BJ (cell line): ENCODE measurements around the gene S100A16. TPM values are rescaled to one million over a fixed set of nuclear protein-coding genes. Genes with fewer than 3 reads are reported as not detected.

Experiments used
- CTCF ChIA-PET: fragments of 350-600 bp; formaldehyde crosslinking; extraction: SDS; loops from one replicate; lab custom pipeline; 2021; ENCODE audit warnings: antibody characterized with exemption, inconsistent platforms; lab: Yijun Ruan, JAX
- POLR2A ChIA-PET: fragments of 300-600 bp; sonication (Branson Sonifier 250); formaldehyde crosslinking; extraction: SDS; loops from one replicate; lab custom pipeline; 2021; ENCODE audit warnings: antibody characterized with exemption; lab: Charles Lee
- DNase-seq: peaks from one replicate; pipeline ENCODE4 v3.0.0-alpha.2; 2011; ENCODE audit warnings: low read depth
- H3K27me3 ChIP-seq: 2 replicates; pipeline ENCODE4 v1.6.0; 2011; ENCODE audit warnings: low read length; ENCODE audit not compliant: control insufficient read depth, insufficient read depth
- H3K36me3 ChIP-seq: 2 replicates; pipeline ENCODE4 v1.5.1; 2011; ENCODE audit warnings: low read length; ENCODE audit not compliant: control insufficient read depth, insufficient read depth
- H3K4me3 ChIP-seq: 2 replicates; pipeline ENCODE4 v1.5.1; 2011; ENCODE audit warnings: low read depth, mild to moderate bottlenecking, control low read depth, low read length
- polyA plus RNA-seq: library from polyadenylated mRNA; depleted of rRNA; stranded (reverse); fragments of >200 nt; gene quantifications from 2 replicates; pipeline ENCODE4 v1.2.3, GENCODE V29; 2011
- TF ChIP-seq, protein P1 (sequence below): IDR thresholded peaks from 2 replicates; pipeline ENCODE4 v1.5.1; 2011; ENCODE audit warnings: low read depth, mild to moderate bottlenecking, control low read depth, inconsistent platforms, low read length, moderate library complexity; ENCODE audit not compliant: insufficient read depth

Gene S100A16
- polyA plus RNA-seq, 1 experiment: 699 TPM

DNA sequence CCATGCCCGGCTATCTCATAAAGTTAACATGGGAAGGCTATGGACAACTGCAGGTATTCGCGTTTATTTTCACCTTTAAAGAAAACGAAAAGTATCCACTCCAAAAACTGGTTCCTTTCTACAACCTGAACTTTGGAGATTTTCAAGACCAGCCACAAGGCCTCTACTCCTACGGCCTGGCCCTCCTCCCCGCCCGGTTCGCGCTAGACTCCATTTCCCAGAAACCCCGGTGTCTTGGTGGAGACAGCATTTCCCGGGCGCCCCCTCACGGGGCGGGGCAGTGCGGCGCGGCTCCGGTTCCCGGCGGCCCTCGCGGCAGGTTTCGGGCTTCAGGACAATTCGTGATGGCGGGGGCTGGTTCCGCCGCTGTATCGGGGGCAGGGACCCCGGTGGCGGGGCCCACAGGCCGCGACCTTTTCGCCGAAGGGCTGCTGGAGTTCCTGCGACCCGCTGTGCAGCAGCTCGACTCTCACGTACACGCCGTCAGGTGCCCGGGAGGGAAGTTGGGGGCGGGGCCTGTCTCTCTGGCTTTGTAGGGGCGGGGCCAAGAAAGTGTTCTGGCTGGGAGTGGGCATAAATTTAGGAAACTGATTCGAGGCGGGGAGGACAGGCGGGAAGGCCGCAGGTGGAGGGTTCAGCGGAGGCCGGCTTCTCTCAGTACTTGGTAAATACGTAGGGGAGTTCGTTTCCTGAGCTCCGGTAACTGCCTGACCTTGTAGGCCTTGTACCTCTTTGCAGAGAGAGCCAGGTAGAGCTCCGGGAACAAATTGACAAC, 45.6 kb upstream of the S100A16 start, which contains the start of gene SNAPIN:
SNAPIN (plus strand) TSS at position 304 of the 775 bp plus-strand sequence; CDS start at position 345, 41 bp downstream.
- POLR2A ChIA-PET: no interaction called here
- Histone ChIP-seq H3K36me3 (peaks cover 11% of the 10 kb centered on the region), H3K27me3 (no peaks in the 10 kb centered on the region), H3K4me3 (peak within 1 kb of the TSS; percentile 85)
- CTCF ChIA-PET: interaction anchor here (1.0 to 1.3 kb wide), 2 partner anchors 13 to 19 kb away, joined by 3 read pairs; no protein-coding TSS in a partner anchor
- TF ChIP-seq, protein P1, sequence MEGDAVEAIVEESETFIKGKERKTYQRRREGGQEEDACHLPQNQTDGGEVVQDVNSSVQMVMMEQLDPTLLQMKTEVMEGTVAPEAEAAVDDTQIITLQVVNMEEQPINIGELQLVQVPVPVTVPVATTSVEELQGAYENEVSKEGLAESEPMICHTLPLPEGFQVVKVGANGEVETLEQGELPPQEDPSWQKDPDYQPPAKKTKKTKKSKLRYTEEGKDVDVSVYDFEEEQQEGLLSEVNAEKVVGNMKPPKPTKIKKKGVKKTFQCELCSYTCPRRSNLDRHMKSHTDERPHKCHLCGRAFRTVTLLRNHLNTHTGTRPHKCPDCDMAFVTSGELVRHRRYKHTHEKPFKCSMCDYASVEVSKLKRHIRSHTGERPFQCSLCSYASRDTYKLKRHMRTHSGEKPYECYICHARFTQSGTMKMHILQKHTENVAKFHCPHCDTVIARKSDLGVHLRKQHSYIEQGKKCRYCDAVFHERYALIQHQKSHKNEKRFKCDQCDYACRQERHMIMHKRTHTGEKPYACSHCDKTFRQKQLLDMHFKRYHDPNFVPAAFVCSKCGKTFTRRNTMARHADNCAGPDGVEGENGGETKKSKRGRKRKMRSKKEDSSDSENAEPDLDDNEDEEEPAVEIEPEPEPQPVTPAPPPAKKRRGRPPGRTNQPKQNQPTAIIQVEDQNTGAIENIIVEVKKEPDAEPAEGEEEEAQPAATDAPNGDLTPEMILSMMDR: peak; percentile 26
- no peak for DNase-seq

DNA sequence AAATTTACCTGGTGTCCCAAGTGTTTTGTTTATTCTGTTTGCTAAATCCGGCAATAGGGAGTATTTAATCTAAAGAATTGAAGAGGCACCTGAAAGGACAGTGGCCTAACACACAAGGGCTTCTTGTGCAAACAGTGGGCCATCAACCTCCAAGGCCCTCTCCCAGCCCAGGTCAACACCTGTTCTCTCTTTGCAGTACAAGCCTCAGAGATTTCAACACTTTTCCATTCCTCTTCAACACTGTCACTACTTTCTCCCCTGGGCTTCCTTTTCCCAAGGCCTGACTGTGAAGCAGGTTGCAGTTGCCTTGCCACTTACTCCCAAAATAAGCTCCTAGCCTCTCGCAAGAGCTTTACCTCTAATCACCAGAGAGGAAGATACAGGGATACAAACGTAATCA, 42.4 kb upstream of the S100A16 start:
- Histone ChIP-seq H3K4me3 (no peak overlapping the region), H3K36me3 (no peaks in the 10 kb centered on the region), H3K27me3 (no peaks in the 10 kb centered on the region)
- POLR2A ChIA-PET: no interaction called here
- TF ChIP-seq, protein P1: no peak
- CTCF ChIA-PET: interaction anchor here (2.2 kb wide), 1 partner anchor 28 kb away, joined by 8 read pairs; the partner anchor contains the start of gene S100A13
- DNase-seq: no peak

DNA sequence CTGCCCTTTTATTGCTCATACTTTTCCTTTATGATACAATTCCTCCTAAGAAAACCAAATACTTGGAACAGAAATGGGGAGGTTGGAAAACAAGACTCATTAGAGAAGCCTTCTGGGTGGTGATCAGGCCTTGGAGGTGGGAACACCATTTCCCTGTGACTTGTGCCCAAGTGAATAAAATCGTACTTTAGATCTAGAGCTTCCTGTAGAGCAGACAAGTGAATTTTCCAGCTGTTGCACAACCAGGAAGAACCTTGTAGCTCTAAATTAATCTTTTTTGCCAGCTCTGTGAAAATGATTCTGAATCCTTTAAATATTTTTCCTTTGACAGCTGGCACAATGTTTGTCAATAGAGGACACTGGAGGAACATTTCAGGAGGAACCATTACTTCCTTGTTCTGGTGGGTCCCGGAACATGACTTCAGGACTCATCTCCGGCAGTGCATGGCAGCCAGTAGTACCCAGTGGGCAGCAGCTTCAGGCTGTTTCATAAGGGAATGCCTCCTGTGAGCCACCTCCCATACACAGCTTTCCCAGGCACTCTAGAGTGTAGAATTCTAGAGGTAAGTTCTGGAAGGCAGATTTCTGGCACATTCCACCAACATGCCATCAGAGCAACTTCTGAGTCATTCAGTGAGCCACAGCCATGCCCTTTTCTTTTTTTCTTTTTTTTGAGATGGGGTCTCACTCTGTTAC, 40.0 kb upstream of the S100A16 start:
- H3K4me3 ChIP-seq: no peak overlapping the region
- ChIA-PET CTCF (interaction anchor here (0.9 to 1.3 kb wide), 2 partner anchors 13 to 81 kb away, joined by 3 to 5 read pairs; no protein-coding TSS in a partner anchor), POLR2A (no interaction called here)
- no peaks in the 10 kb centered on the region for H3K36me3 ChIP-seq
- no peak for DNase-seq
- no peaks in the 10 kb centered on the region for H3K27me3 ChIP-seq
- TF ChIP-seq, protein P1: no peak

DNA sequence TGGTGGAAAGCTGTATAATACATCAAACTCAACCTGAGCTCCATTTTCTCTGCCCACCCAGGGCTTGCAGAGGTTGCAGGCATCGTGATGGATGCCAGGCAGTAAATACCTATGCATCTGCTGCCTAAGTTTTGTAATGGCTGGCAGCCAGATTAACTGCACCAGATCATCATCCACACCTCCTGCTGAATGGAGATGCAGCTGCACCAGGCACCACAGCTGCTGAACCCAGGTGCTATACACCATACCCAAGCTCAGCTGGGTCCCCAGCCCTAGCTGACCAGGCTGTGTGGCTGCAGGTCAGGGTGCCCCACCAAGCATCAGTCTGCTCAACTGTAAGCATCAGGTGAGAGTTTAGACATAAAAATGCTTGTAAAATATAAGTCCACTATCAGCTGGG, 38.8 kb upstream of the S100A16 start:
- no peak for DNase-seq
- POLR2A ChIA-PET: no interaction called here
- no peaks in the 10 kb centered on the region for H3K27me3 ChIP-seq
- H3K4me3 ChIP-seq: no peak overlapping the region
- TF ChIP-seq, protein P1: no peak
- CTCF ChIA-PET: interaction anchor here (0.9 to 1.7 kb wide), 6 partner anchors 12 to 140 kb away, joined by 3 to 5 read pairs (median 4); partner anchors contain the start of gene S100A13
- H3K36me3 ChIP-seq: peaks cover 2% of the 10 kb centered on the region

DNA sequence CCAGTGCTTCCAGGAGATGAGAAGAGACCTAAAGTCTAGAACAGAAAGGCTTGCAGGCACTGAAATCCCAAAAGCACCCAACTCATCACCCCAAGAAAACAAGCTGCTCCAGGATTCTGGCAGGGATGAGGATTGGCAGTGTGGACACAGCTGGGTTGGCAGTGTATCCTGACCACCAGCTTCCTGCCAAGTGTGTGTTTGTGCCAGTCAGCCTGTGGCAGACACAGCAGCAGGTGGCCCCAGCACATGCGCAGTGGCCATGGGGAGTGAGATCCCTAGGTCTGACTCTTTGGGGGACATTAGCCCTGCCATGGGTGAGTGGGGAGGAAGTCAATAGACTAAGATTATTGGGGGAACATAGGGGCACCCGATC, 36.9 kb upstream of the S100A16 start:
- ChIA-PET POLR2A (no interaction called here), CTCF (no interaction called here)
- TF ChIP-seq, protein P1: no peak
- Histone ChIP-seq H3K27me3 (no peaks in the 10 kb centered on the region), H3K36me3 (peaks cover 10% of the 10 kb centered on the region), H3K4me3 (no peak overlapping the region)
- DNase-seq: no peak
